T1000 (cell line): ENCODE results near the gene SP140.
A peak's percentile ranks its signal among the peaks of the same experiment; 100 is the strongest.
"Not testable (repeated sequence)": the region's sequence is repeated elsewhere in the genome, so short reads cannot be mapped to it uniquely, and the experiment has no call there.

ENCODE experiments used
- DNase-seq: peaks from one replicate; lab custom pipeline; 2025; ENCODE audit warnings: mixed read lengths; lab: John Stamatoyannopoulos, UW

SP140 gene

GRCh38 chr2:230225486-230225885, at the start of gene SP140:
TSS of gene SP140 (plus strand) at chr2:230225736. CDS start at chr2:230225845, 109 bp downstream.
- DNase-seq, result no peak

DNA sequence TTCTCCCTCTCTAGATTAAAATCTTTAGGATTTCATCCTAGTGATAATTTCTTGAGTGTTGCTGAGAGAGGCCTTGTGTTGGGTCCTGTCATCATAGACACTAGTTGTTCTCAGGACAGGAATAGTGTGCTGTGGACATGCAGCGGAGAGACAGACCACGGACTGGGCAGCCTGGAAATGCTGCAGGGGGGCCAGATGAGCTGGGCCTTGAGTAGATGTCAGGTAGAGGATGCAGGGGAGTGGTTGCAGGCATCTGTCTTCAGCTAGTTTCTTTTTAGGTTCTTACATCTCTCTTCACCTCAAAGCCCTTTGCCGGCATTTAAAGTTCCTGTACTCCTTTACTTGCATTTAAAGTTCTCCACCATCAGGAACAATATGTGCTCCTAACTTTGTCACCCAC, 48.5 kb upstream of the SP140 start:
- no peak for DNase-seq

- no peak for DNase-seq
Measured at GRCh38 chr2:230178546-230179485, 46.7 kb upstream of the SP140 start.

GRCh38 chr2:230179907-230180306, 45.6 kb upstream of the SP140 start:
- no peak for DNase-seq

GRCh38 chr2:230181195-230181594, 44.3 kb upstream of the SP140 start:
- no peak for DNase-seq

- DNase-seq, result no peak
Measured at GRCh38 chr2:230184727-230185578, 40.6 kb upstream of the SP140 start.

GRCh38 chr2:230202430-230203109, 23.0 kb upstream of the SP140 start:
- DNase-seq, result no peak

DNA sequence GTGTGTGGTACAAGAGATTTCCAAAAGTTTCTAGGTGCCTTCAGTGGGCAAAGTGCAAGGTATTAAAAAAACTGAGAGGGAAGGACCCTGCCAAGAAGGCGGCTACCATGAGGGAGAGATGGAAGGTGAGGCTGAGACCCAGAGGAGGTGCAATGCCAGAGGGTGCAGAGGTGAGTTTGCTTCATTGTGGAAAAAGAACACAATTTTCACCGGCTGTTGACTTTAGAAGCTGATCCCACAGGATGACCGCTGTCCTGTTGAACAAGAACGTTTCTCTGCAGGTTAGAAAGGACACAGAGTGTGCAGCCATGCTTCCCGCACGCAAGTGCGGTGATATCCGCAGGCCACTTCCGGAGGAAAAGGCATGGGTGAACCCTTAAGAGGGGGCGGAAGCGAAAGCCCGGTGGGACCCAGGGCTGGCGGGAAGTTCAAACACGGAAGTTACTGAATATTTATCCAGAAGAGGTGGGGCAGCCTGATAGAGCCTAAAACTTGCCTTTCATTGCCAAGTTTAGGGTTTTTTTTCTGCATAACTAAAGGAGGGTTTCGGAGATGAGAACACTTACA, 22.3 kb upstream of the SP140 start:
- no peak for DNase-seq

GRCh38 chr2:230205034-230205433, 20.5 kb upstream of the SP140 start:
- DNase-seq, result no peak

DNA sequence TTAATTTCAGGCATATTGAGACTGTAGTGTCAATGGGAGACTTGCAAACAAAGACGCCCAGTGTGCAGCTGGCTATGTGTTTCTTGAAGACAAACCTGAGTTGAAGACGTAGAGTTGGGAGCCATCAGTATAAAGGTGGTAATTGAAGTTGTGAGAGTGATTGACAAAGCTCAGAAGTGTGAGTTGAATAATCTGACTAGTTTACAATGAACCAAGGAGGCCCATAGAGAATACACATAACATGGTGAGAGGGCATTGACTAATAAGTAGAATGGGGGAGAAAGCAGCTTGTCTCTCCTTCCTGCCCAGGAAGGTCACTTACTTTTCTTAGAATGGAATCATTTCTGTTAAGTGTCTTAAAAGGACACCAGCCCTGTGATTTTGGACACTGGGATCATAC, 19.8 kb upstream of the SP140 start:
- no peak for DNase-seq

DNA sequence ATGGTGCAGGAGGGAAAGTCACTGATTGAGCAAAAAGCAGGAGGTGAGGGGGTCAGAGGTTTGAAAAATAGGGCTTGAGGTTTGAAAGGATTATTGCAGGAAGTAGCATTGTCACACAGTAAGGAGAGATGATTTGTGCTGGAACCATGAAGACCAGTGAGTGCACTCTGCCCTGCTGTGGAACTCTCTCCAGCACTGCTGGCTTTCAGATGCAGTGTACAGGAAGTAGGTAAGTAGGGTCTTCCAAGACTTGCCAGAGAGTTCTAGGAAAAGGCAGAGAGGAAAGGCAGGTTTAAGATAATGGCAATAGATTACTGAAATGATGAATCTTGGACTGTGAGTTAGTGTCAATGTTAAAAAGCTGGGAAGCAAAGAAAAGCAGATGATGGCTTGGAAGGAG, 17.0 kb upstream of the SP140 start:
- DNase-seq, result no peak

DNA sequence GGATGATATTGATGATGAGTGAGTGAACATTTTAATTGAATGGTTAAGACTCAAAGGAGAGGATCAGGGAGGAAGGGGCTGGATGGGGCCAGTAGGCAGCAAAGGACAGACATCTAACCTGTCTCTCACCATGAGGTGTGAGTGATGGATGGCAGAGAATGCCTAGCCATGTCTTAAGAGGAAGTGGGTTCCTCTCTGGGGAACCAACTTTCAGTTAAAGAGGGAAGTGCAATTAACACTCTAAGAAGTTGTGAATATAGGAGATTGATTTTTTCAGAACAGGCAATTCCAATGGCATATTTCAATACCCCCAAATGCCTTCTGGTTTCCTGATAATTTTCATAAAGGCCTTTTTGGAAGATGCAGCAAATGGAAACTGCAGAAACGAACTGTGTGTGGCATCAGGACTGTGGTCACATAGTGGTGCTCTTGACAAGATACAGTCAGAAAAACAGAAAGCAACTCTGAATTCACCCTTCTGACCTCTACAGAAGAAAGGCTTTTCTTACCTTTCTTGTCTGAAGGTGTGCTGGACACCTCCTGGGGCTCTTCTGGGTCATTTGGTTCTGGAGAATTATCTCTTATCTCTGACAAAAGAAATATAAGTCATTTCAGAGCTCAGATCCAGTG, 16.0 kb upstream of the SP140 start:
- no peak for DNase-seq

DNA sequence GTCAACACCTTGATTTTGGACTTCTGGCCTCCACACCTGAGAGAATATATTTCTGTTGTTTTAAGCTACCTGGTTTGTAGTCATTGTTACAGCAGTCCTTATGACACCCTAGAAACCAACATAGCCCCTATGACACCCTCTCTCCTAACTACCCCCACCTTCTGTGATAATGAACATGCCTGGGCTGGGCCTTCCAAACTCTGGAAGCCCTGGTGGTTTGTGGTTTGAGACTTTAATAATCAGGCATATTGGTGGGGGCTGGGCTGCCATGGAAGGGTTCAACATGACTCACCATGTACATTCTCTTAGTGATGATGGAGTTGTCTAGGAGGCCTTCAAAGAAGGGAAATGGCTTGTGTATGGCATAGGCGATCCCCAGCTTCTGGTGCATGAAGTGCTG, 9.0 kb upstream of the SP140 start:
- no peak for DNase-seq

DNA sequence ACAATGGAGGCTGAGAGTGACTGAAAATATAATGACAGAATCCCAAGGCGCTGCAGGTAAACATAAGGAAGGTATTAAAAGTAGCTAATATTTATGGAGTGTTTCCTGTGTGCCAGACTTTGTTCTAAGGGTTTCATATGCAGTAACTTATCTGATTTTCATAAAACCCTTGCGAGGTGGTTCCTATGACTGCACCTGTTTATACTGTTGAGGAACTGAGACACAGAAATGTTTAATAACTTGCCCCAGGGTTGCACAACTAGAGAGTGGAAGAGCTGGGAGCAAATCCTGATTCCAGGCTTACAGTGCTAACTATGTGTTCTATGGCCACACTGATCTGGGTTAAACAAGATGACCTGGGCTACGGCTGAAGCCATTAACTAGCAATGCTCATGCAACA, 8.1 kb upstream of the SP140 start:
- no peak for DNase-seq

DNA sequence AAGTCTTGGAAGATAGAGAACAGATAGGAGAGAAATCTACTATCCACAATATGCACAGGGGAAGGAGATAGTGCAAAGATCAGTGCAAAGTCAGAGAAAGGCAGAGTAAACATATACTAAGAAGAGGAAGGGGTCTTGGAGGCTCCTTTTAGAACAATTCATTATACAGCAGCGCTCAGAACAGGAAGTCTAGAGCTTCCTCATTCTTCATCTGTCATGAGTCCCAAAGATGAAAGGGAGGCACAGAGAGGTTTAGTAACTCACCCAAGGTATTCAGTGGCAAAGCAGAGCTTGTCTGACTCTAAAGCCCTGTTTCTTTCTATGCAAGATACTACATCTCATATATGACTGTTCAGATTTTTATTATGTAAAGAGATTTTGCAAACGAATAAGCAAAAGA, 7.1 kb upstream of the SP140 start:
- DNase-seq, result no peak

DNA sequence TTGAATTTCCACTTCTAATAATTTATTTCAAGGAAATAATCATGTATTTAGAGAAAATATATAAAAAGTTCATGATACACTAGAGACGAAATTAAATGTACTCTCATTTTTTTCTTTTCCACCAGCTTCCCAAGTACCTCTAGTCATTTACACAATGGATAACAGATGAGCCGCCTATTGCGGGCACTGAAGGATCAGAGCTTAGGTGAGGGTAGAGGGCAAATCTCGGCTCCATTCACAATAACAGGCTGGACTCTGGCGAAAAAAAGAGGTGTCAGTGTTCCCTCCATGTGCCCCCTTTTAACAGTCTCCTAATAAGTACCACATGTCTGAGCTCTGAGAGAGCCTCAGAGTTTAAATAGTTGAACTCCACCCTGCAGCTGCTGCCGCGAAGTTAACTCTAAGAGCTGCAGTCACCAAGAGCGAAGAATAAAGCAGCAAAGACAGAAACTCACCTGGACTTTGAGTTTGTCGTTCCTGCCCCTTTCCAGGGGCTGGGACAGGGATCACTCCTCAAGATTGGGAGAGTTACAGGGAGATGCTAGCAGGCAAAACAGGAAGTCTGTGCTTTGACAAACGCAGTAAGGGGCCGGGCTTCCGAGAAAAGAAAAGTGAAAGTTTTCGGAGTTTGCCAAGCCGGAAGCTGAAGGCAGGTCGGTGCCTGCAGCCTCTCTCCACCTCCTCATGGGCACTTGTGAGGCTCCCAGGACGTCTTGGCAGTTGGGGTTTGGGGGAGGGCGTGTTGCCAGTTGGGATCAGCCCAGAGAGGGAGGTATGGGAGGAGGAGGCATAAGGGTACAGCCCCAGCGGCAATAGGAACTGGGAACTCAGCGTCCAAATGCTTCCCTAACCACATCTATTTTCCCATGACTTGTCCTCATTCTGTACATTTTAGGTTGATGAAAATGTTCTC, 5.9 kb upstream of the SP140 start, which contains the start of gene SP110:
Gene SP110 (minus strand): TSS at position 566 of the 913 bp plus-strand sequence. CDS start 3,057 bp downstream, outside the sequence.
- peak; percentile 78 for DNase-seq

- DNase-seq, result no peak
Measured at GRCh38 chr2:230220347-230220969, 5.1 kb upstream of the SP140 start.

GRCh38 chr2:230221493-230221892, 4.0 kb upstream of the SP140 start:
- DNase-seq, result no peak

DNA sequence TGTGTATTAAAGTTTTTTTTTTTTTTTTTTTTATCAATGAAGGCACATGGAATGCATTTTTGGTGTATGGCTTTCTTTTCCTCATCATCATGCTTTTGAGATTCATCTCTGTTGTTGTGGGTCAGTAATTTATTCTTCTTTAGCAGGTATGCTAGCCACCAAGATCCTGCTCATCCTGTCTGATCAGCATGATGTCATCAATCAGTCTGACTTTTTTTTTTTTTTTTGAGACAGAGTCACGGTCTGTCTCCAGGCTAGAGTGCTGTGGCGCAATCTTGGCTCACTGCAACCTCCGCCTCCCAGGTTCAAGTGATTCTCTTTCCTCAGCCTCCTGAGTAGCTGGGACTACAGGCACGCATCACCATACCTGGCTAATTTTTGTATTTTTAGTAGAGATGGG, 2.7 kb upstream of the SP140 start:
- not testable (repeated sequence) for DNase-seq

DNA sequence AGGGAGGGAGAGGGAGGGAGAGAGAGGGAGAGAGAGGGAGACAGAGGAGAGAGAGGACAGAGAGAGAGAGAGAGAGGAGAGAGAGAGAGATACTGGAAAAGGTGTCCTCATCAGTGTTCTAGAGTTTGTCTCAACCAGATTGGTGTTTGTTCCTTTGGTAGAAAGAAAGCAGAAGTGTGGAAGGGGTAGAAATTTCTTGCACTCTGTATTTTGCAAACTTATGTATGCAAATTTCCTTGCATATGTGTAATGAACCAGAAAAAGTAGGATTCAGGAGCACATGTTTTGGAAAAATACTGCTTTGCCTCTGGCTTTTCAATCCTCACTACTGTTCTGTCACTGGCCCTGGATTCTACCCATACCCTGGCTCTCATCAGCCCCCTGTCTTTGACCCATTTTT, 1.1 kb upstream of the SP140 start:
- no peak for DNase-seq
